ENCODE results near the gene INPP5B.
"Not testable (repeated sequence)": the region's sequence is repeated elsewhere in the genome, so short reads cannot be mapped to it uniquely, and the experiment has no call there.

DNA sequence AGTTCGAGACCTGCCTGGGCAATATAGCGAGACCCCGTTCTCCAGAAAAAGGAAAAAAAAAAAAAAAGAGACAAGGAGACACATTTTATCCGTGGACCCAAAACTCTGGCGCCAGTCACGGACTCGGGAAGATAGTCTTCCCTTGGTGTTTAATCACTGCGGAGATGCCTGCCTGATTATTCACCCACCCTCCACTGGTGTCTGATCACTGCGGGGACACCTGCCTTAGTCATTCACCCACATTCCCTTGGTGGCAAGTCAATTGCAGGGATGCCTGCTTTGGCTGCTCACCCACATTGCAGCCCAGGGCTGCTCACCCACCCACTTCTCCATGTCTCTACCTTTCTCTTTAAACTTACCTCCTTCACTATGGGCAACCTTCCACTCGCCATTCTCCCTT lies 38.3 kb downstream of the INPP5B start:
- TF ChIP-seq, protein P1, sequence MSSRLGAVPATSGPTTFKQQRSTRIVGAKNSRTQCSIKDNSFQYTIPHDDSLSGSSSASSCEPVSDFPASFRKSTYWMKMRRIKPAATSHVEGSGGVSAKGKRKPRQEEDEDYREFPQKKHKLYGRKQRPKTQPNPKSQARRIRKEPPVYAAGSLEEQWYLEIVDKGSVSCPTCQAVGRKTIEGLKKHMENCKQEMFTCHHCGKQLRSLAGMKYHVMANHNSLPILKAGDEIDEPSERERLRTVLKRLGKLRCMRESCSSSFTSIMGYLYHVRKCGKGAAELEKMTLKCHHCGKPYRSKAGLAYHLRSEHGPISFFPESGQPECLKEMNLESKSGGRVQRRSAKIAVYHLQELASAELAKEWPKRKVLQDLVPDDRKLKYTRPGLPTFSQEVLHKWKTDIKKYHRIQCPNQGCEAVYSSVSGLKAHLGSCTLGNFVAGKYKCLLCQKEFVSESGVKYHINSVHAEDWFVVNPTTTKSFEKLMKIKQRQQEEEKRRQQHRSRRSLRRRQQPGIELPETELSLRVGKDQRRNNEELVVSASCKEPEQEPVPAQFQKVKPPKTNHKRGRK (CRISPR knock-in tag; IDR thresholded peaks at IDR 0.05; ENCODE audit: borderline replicate concordance): not testable (repeated sequence)
- TF ChIP-seq ZNF423 (CRISPR knock-in tag; IDR thresholded peaks at IDR 0.05); CREM (CRISPR knock-in tag; IDR thresholded peaks at IDR 0.05); FOXK1 (CRISPR knock-in tag; IDR thresholded peaks at IDR 0.05); NR3C1 (CRISPR knock-in tag; conservative IDR thresholded peaks at IDR 0.05; ENCODE audit: low read depth); ZNF121 (CRISPR knock-in tag; IDR thresholded peaks at IDR 0.05); ESRRA (CRISPR knock-in tag; IDR thresholded peaks at IDR 0.05; ENCODE audit: borderline replicate concordance); JUN (CRISPR knock-in tag; IDR thresholded peaks at IDR 0.05): not testable (repeated sequence)
- TF ChIP-seq, protein P2, sequence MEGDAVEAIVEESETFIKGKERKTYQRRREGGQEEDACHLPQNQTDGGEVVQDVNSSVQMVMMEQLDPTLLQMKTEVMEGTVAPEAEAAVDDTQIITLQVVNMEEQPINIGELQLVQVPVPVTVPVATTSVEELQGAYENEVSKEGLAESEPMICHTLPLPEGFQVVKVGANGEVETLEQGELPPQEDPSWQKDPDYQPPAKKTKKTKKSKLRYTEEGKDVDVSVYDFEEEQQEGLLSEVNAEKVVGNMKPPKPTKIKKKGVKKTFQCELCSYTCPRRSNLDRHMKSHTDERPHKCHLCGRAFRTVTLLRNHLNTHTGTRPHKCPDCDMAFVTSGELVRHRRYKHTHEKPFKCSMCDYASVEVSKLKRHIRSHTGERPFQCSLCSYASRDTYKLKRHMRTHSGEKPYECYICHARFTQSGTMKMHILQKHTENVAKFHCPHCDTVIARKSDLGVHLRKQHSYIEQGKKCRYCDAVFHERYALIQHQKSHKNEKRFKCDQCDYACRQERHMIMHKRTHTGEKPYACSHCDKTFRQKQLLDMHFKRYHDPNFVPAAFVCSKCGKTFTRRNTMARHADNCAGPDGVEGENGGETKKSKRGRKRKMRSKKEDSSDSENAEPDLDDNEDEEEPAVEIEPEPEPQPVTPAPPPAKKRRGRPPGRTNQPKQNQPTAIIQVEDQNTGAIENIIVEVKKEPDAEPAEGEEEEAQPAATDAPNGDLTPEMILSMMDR (IDR thresholded peaks at IDR 0.05): not testable (repeated sequence)
- TF ChIP-seq, protein P3, sequence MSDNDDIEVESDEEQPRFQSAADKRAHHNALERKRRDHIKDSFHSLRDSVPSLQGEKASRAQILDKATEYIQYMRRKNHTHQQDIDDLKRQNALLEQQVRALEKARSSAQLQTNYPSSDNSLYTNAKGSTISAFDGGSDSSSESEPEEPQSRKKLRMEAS (CRISPR knock-in tag; IDR thresholded peaks at IDR 0.05): not testable (repeated sequence)
